Stimulated activated naive B cell treated with anti-CD40 and anti-IgM and Interleukin-4, amounts not matched to agents 10 μg/mL and 1 μg/mL and 100 μg/mL, for 72 hours (primary cell): ENCODE measurements around the gene NARF.
"Not testable (repeated sequence)": the region's sequence is repeated elsewhere in the genome, so short reads cannot be mapped to it uniquely, and the experiment has no call there.

Experiments
- ATAC-seq, 2 donors: fragments of 150-1000 bp; cut with Tn5 transposase; replicated peaks; 2 replicates each; pipeline ENCODE4 v1.10.0; 2021; ENCODE audit warnings: moderate library complexity in 1 of 2
- DNase-seq: peaks from one replicate; pipeline ENCODE4 v3.0.0; 2021
- H3K27ac Mint-ChIP-seq: one replicate; pipeline ENCODE4 v1.8.0; 2022; ENCODE audit warnings: mild to moderate bottlenecking, mixed read lengths
- H3K27me3 Mint-ChIP-seq, 2 donors: one replicate each; pipeline ENCODE4 v1.8.0; 2022; ENCODE audit warnings: mixed read lengths in 2 of 2
- H3K36me3 Mint-ChIP-seq, 2 donors: one replicate each; pipeline ENCODE4 v1.8.0; 2022; ENCODE audit warnings: mixed read lengths in 2 of 2, mild to moderate bottlenecking in 1 of 2
- H3K4me1 Mint-ChIP-seq, 2 donors: one replicate each; pipeline ENCODE4 v1.8.0; 2022; ENCODE audit warnings: mixed read lengths in 2 of 2, mild to moderate bottlenecking in 1 of 2
- H3K4me3 Mint-ChIP-seq, 2 donors: one replicate each; pipeline ENCODE4 v1.8.0; 2022; ENCODE audit warnings: mild to moderate bottlenecking in 2 of 2, mixed read lengths in 2 of 2, moderate library complexity in 1 of 2
- H3K9me3 Mint-ChIP-seq, 2 donors: one replicate each; pipeline ENCODE4 v1.8.0; 2022; ENCODE audit warnings: mixed read lengths in 2 of 2, mild to moderate bottlenecking in 1 of 2

Gene NARF

DNA sequence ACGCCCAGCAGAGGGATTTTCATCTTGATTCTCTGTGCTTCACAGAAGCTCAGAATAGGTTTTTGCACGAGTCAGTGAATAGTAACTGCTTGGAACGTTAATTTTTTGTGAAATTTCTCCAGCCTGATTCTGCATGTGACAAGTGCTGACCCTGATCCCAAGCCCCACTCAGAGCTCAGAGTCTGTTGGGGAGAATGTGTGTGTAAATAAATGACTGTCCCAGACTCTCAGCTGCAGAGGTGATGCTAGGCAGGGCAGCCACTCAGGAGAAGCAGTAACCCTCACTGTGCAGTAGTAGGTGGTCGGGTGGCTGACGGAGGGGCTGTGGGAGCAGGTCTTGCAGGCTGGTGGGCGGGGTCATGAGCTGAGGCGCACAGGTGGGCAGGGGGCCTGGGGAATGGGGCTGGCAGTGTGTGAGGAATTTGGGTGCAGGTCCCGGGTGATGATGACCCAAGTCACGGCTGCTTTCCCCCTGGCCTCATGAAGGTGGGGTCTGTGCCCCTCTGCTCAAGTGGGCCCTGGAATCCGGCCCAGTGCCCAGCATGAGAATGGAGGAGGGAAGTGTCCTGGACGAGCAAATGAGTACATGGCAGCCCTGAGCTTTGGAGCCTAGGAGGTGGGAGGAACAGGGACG, 44.7 kb downstream of the NARF start:
- H3K36me3 Mint-ChIP-seq = no peaks in the 10 kb centered on the region
- no peaks in the 10 kb centered on the region for H3K27me3 Mint-ChIP-seq
- no peaks in the 10 kb centered on the region for H3K9me3 Mint-ChIP-seq
- H3K4me1 Mint-ChIP-seq = peaks cover 15 to 19% of the 10 kb centered on the region in 2 donors
- H3K4me3 Mint-ChIP-seq = no peak overlapping the region
- H3K27ac Mint-ChIP-seq = no peak overlapping the region
- ATAC-seq (no peak), DNase-seq (no peak)

DNA sequence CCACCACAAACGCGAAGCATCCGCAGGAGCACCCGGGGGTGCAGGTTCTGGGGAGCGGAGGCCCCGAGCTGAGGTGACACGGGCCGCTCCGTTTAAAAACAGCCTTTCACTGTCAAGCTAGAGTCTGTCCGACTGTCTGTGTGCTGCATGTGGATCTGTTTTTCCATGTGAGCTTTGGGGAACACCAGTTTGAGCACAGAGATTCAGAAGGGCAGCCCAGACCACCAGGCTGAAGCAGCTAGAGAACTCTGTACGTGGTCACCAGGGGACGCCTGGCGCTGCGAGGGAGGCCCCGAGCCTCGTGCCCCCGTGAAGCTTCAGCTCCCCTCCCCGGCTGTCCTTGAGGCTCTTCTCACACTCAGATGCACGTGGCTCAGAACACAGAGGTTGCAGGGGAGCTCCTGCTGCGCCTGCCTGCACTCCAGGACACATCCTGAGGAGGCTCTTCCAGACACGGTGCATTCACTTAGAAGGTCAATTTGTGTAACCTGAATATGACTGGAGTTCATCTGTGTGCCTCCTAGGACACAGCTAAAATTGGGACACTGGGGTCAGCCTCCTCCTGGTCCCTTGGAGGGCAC, 45.3 kb downstream of the NARF start:
- no peaks in the 10 kb centered on the region for H3K9me3 Mint-ChIP-seq
- no peaks in the 10 kb centered on the region for H3K36me3 Mint-ChIP-seq
- H3K27me3 Mint-ChIP-seq = no peaks in the 10 kb centered on the region
- no peak overlapping the region for H3K4me3 Mint-ChIP-seq
- DNase-seq (no peak), ATAC-seq (no peak)
- no peak overlapping the region for H3K27ac Mint-ChIP-seq
- H3K4me1 Mint-ChIP-seq = peaks cover 15 to 17% of the 10 kb centered on the region in 2 donors

DNA sequence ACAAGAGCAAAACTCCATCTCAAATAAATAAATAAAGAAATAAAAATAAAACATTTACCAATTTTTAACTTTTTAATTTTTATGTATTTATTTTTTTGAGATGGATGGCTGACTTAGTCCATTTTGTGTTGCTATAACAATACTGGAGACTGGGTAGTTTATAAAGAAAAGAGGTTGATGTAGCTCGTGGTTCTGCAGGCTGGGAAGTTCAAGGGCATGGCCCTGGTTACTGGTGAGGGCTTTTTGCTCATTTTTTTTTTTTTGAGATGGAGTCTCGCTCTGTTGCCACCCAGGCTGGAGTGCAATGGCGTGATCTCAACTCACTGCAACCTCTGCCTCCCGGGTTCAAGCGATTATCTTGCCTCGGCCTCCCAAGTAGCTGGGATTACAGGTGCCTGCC, 46.8 kb downstream of the NARF start:
- Mint-ChIP-seq H3K27me3 (no peaks in the 10 kb centered on the region), H3K4me3 (no peak overlapping the region), H3K27ac (no peak overlapping the region), H3K4me1 (peaks cover 11% of the 10 kb centered on the region in 2 donors), H3K9me3 (no peaks in the 10 kb centered on the region), H3K36me3 (no peaks in the 10 kb centered on the region)
- no peak for DNase-seq
- ATAC-seq = no peak

DNA sequence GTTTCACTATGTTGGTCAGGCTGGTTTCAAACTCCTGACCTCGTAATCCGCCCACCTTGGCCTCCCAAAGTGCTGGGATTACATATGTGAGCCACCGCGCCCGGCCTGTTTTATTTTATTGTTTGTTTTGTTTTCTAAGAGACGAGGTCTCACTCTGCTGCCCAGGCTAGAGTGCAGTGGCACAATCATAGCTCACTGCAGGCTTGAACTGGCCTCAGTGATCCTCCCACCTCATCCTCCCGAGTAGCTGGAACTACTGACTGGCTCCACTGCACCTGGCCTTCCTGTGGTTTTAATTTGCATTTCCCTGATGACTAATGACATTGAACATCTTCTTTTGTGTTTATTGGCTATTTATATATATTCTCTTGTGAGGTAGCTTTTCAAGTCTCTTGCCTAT, 47.9 kb downstream of the NARF start:
- not testable (repeated sequence) for H3K36me3 Mint-ChIP-seq, H3K9me3 Mint-ChIP-seq, H3K27me3 Mint-ChIP-seq
- peaks cover 11% of the 10 kb centered on the region in 2 donors for H3K4me1 Mint-ChIP-seq
- peak; percentile 99 to 100 for ATAC-seq
- H3K27ac Mint-ChIP-seq = peak overlapping the region; percentile 84
- DNase-seq = peak; percentile 73
- H3K4me3 Mint-ChIP-seq = peak overlapping the region; percentile 13 to 46

DNA sequence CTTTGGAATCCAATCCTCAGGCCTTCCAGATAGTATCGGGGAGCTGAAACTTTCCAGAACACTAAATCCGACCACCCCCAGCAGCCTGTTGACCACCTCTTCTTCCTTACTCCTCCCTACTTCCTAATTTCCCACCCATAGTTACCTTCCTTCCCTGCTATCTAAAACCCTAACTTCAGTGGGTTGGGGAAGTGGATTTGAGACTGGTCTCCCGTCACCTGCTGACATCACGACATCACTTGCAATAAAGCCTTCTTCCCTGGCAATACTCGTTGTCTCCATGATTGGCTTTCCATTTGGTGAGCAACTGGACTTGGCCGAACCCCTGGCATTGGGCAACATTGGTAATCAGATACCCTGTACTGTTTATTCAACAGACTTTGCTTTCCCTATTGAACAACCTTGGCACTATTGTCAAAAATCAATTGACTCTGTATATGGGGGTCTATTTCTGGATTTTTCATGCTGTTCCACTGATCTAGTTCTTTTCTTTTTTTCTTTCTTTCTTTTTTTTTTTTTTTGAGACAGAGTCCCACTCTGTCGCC, 49.2 kb downstream of the NARF start:
- ATAC-seq (no peak), DNase-seq (no peak)
- Mint-ChIP-seq H3K9me3 (no peaks in the 10 kb centered on the region), H3K27me3 (no peaks in the 10 kb centered on the region), H3K36me3 (no peaks in the 10 kb centered on the region), H3K4me3 (no peak overlapping the region), H3K4me1 (peaks cover 11% of the 10 kb centered on the region in 2 donors), H3K27ac (peak overlapping the region; percentile 38)

DNA sequence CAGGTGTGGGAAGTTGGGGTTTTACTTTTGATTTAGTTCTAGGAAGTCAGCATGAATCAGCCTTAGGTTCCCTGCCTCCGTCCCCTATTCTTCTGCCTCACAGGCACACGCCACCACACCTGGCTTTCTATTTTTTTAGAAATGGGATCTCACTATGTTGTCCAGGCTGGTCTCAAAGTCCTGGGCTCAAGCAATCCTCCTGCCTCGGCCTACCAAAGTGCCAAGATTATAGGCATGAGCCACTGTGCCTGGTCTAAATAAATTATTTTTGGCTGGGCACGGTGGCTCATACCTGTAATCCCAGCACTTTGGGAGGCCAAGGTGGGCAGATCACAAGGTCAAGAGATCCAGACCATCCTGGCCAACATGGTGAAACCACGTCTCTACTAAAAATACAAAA, 53.1 kb downstream of the NARF start:
- not testable (repeated sequence) for DNase-seq, H3K36me3 Mint-ChIP-seq, H3K9me3 Mint-ChIP-seq, H3K4me1 Mint-ChIP-seq, H3K27ac Mint-ChIP-seq, H3K27me3 Mint-ChIP-seq, H3K4me3 Mint-ChIP-seq, ATAC-seq

DNA sequence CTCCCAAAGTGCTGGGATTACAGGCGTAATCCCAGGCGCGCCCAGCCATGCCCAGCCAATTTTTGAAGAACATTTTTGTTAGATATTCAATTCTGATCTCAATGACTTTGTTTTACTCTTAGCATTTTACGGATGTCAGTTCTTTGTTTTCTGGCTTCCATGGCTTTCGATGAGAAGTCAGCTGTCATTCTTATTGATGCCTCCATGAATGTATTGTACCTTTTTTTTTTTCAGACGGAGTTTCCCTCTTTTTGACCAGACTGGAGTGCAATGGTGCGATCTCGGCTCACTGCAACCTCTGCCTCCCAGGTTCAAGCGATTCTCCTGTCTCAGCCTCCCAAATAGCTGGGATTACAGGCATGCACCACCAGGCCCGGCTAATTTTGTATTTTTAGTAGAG, 55.3 kb downstream of the NARF start:
- DNase-seq = not testable (repeated sequence)
- peak overlapping the region; percentile 31 for H3K27ac Mint-ChIP-seq

DNA sequence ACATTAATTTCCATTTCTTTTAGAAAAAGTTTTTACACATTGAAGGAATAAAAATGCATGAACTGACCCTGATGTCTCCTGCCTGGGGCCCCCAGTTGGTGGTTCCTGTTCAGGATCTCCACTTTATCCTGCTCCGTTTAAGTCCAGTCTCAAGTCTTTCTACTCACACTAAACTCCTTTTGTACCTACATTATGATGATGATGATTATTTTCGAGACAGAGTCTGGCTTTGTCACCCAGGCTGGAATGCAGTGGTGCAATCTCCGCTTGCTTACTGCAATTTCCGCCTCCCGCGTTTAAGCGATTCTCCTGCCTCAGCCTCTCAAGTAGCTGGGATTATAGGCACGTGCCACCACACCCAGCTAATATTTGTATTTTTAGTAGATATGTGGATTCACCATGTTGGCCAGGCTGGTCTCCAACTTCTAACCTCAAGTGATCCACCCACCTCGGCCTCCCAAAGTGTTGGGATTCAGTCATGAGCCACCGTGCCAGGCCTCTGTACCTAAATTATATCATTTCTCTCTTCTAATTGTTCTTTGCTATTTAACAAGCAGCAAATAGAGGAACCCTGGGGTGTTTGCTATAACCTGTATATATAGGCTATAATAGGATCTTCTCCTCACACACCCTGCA, 58.8 kb downstream of the NARF start:
- Mint-ChIP-seq H3K27me3 (no peaks in the 10 kb centered on the region), H3K36me3 (peaks cover 3 to 7% of the 10 kb centered on the region in 2 donors), H3K9me3 (no peaks in the 10 kb centered on the region), H3K4me3 (no peak overlapping the region), H3K27ac (no peak overlapping the region), H3K4me1 (peaks cover 10 to 17% of the 10 kb centered on the region in 2 donors)
- no peak for DNase-seq
- ATAC-seq = no peak

More for the DNA sequence above, 55.3 kb downstream of the NARF start:
- H3K9me3 Mint-ChIP-seq, H3K4me3 Mint-ChIP-seq, ATAC-seq, H3K36me3 Mint-ChIP-seq, H3K4me1 Mint-ChIP-seq, H3K27me3 Mint-ChIP-seq: not testable (repeated sequence)

DNA sequence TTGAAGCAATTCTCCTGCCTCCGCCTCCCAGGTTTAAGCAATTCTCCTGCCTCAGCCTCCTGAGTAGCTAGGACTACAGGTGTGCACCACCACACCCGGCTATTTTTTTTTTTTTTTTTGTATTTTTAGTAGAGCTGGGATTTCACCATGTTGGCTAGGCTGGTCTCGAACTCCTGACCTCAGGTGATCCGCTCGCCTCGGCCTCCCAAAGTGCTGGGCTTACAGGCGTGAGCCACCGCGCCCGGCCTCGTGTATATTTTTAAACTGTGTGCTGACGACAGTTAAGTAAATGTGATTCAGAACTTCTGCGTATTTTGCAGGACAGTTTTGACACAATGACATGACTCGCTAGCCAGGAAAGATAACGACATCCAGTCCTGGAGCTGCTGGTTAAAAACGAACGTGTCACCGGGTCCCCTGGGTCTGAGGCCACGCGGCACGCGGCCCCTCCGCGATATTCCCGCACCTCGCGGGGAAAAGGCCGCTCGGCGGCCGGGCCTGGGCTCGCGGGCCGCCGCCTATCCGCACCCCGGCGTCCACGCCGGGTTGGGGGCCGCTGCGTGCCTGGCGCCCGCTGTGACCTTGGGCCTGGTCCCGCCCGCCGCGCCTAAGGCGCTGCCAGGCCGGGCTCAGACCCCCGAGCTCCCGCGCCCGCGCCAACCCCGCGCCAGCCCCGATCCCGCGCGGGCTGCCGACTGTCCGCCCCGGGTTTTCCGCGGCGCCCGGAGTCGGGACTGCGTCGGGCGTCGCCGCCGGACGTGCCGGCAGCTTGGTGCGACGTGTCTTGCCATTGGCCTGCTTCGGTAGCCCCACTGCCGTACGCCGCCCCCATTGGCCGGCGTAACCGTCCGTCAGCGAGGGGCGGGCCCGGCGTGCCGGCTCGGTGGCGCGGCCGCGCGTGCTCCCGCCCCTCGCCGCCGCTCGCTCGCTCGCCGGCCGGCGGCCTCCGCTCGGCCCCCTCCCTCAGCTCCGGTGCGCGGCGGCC, 60.6 kb downstream of the NARF start, which contains the start of gene FOXK2:
Gene FOXK2, plus strand, starts transcription at position 907 of the 985 bp plus-strand sequence. CDS start 157 bp downstream, outside the sequence.
- Mint-ChIP-seq H3K4me1 (peaks cover 15 to 28% of the 10 kb centered on the region in 2 donors), H3K4me3 (peak within 1 kb of the TSS; percentile 94 to 95), H3K36me3 (peaks cover 9 to 14% of the 10 kb centered on the region in 2 donors), H3K27ac (peak within 1 kb of the TSS; percentile 93), H3K9me3 (no peaks in the 10 kb centered on the region), H3K27me3 (no peaks in the 10 kb centered on the region)
- ATAC-seq (peak; percentile 96 to 97), DNase-seq (peak; percentile 95)

DNA sequence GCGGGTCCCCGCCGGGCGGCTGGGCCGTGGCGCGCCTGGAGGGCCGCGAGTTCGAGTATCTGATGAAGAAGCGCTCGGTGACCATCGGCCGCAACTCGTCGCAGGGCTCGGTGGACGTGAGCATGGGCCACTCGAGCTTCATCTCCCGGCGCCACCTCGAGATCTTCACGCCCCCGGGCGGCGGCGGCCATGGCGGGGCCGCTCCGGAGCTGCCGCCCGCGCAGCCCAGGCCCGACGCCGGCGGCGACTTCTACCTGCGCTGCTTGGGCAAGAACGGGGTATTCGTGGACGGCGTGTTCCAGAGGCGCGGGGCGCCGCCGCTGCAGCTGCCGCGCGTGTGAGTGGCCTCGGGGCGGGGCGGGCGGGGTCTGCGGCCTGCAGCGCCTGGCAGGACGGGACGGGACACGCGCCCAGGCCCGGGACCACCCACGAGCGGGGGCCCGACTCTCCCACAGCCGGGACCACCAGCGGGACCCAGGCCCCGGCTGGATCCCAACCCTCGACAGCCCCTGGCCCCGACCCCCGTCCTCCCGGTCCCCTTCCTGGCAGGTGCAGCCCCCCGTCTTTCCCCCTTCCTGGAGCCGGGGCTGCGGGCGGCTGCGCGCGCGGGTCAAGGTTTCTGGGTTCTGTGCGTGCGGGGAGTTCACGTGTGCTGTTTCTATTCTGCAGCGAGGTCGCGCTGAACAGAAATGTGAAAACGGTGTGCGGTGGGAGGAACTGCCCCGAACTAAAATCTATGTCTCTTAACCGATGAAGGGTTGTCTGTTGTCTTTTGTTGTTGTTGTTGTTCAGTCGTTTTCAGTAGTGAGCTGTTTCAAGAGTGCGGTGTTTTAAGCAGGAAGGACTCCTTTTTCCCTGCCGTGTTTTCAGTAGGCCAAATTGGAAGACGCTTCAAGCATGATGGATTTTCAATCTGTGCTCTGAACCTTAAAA, 61.7 kb downstream of the NARF start:
- ATAC-seq (peak; percentile 33 to 37), DNase-seq (peak; percentile 21)
- Mint-ChIP-seq H3K9me3 (no peaks in the 10 kb centered on the region), H3K27me3 (no peaks in the 10 kb centered on the region), H3K36me3 (peaks cover 11 to 20% of the 10 kb centered on the region in 2 donors), H3K4me3 (peak overlapping the region; percentile 94 to 95), H3K4me1 (peaks cover 20 to 35% of the 10 kb centered on the region in 2 donors), H3K27ac (peak overlapping the region; percentile 90)

DNA sequence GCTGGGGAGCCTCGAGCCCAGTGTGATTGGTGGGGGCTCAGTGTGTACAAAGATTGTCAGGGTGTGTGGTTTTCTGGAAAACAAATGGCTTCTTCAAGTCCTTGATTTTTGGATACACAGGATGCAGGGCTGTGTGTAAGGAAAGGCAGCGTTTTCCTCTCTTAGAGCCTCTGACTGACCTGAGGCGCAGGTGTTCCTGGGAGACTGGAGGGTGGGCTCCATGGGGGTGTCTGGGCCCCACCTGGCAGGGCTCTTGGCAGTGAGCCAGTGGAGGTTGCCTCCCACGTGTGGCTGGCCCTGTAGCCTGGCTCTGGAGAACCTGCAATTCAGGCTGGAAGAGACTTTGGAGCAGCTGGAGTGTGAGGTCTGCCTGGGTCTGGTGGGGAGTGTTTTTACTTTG, 66.0 kb downstream of the NARF start:
- Mint-ChIP-seq H3K4me3 (peak overlapping the region in 1 of 2 donors; percentile 37), H3K9me3 (no peaks in the 10 kb centered on the region), H3K27ac (no peak overlapping the region), H3K4me1 (peaks cover 41 to 65% of the 10 kb centered on the region in 2 donors), H3K36me3 (peaks cover 16 to 31% of the 10 kb centered on the region in 2 donors), H3K27me3 (no peaks in the 10 kb centered on the region)
- DNase-seq (no peak), ATAC-seq (no peak)

DNA sequence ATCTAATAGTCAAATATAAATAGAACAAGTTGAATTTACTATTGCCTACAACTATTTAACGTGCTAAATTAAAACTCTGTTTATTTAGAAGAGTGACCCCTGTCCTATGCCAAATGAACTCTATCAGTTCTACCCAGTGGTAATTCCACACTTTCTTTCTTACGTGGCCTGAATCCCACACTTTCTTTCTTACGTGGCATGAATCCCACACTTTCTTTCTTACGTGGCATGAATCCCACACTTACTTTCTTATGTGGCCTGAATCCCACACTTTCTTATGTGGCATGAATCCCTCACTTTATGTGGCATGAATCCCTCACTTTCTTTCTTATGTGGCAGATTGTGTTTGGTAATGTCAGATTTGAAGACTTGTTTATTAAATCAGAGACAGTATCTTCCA, 67.2 kb downstream of the NARF start:
- Mint-ChIP-seq H3K36me3 (peaks cover 13 to 27% of the 10 kb centered on the region in 2 donors), H3K9me3 (no peaks in the 10 kb centered on the region), H3K4me1 (peaks cover 43 to 70% of the 10 kb centered on the region in 2 donors), H3K27ac (no peak overlapping the region), H3K27me3 (no peaks in the 10 kb centered on the region), H3K4me3 (no peak overlapping the region)
- ATAC-seq = no peak
- DNase-seq = no peak

DNA sequence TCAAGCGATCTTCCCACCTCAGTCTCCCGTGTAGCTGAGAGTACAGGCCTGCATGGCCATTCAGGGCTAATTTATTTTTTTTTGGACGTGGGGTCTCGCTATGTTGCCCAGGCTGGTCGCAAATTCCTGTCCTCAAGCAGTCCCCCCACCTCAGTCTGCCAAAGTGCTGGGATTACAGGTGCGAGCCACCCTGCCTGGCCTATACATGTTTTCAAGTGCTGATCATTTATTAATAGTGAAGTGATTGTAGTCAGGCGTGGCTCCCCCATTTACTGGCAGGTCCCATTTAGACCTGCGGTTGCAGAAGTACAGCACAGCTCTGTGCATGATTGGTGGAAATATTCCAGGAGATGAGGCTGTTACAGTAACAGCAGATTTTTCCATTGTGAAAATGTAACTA, 69.4 kb downstream of the NARF start:
- no peak for DNase-seq
- Mint-ChIP-seq H3K4me3 (no peak overlapping the region), H3K27me3 (no peaks in the 10 kb centered on the region), H3K9me3 (no peaks in the 10 kb centered on the region), H3K36me3 (peaks cover 12 to 28% of the 10 kb centered on the region in 2 donors), H3K4me1 (peaks cover 43 to 61% of the 10 kb centered on the region in 2 donors), H3K27ac (peak overlapping the region; percentile 56)
- ATAC-seq = no peak
